Neural cell (in vitro differentiated cells): Measurements from ENCODE around the gene SMG1. TPM values are rescaled to one million over a fixed set of nuclear protein-coding genes. Genes with fewer than 3 reads are reported as not detected.

Experiments
- H2AFZ ChIP-seq: fragments of 200-600, 300-800 bp; sonication (generic), shearing (Covaris generic); 2 replicates; pipeline ENCODE4 v1.6.0; 2014; ENCODE audit warnings: low read depth, mild to moderate bottlenecking, antibody characterized with exemption, low read length, moderate library complexity
- H3F3A ChIP-seq: fragments of 200-600 bp; shearing (Covaris generic); 2 replicates; pipeline ENCODE4 v1.6.1; 2016; ENCODE audit warnings: mild to moderate bottlenecking, moderate library complexity, mixed read lengths, antibody characterized with exemption, low read length; ENCODE audit not compliant: insufficient read depth, poor library complexity, severe bottlenecking
- H3K27ac ChIP-seq: fragments of 200-600, 300-800 bp; sonication (generic), shearing (Covaris generic); 2 replicates; pipeline ENCODE4 v1.5.1; 2014; ENCODE audit warnings: mild to moderate bottlenecking, low read length, moderate library complexity
- H3K27me3 ChIP-seq: fragments of 300-800, 200-600 bp; sonication (generic), shearing (Covaris generic); 2 replicates; pipeline ENCODE4 v1.6.0; 2014; ENCODE audit warnings: mild to moderate bottlenecking, low read depth, low read length, moderate library complexity; ENCODE audit not compliant: insufficient read depth
- H3K36me3 ChIP-seq: fragments of 300-800, 200-600 bp; sonication (generic), shearing (Covaris generic); 2 replicates; pipeline ENCODE4 v1.5.1; 2014; ENCODE audit warnings: mild to moderate bottlenecking, antibody characterized with exemption, low read length, moderate library complexity; ENCODE audit not compliant: insufficient read depth
- H3K4me2 ChIP-seq: fragments of 300-800, 200-600 bp; sonication (generic), shearing (Covaris generic); 2 replicates; pipeline ENCODE4 v1.6.0; 2014; ENCODE audit warnings: mild to moderate bottlenecking, low read length
- H3K4me3 ChIP-seq: fragments of 300-800, 200-600 bp; sonication (generic), shearing (Covaris generic); 2 replicates; pipeline ENCODE4 v1.5.1; 2014; ENCODE audit warnings: mild to moderate bottlenecking, low read length, moderate library complexity
- H3K79me2 ChIP-seq: fragments of 200-600 bp; shearing (Covaris generic); replicated peaks from 2 replicates; pipeline ENCODE4 v1.6.0; 2014; ENCODE audit warnings: mild to moderate bottlenecking, low read length, moderate library complexity; ENCODE audit not compliant: insufficient read depth
- H3K9ac ChIP-seq: fragments of 300-800, 200-600 bp; sonication (generic), shearing (Covaris generic); 2 replicates; pipeline ENCODE4 v1.6.1; 2016; ENCODE audit warnings: mild to moderate bottlenecking, low read length, mixed read lengths
- H3K9me2 ChIP-seq: fragments of 200-600 bp; shearing (Covaris generic); 2 replicates; pipeline ENCODE4 v1.6.1; 2016; ENCODE audit warnings: mild to moderate bottlenecking, low read length, mixed read lengths; ENCODE audit not compliant: insufficient read depth
- H3K9me3 ChIP-seq: fragments of 200-600, 300-800 bp; sonication (generic), shearing (Covaris generic); 2 replicates; pipeline ENCODE4 v1.6.1; 2016; ENCODE audit warnings: mild to moderate bottlenecking, mixed run types, low read length, moderate library complexity, mixed read lengths
- H4K20me1 ChIP-seq: fragments of 200-600 bp; shearing (Covaris generic); 2 replicates; pipeline ENCODE4 v1.6.1; 2016; ENCODE audit warnings: mild to moderate bottlenecking, mixed run types; ENCODE audit not compliant: insufficient read depth
- CTCF ChIP-seq: fragments of 450-650 bp; IDR thresholded peaks from 2 replicates; pipeline ENCODE4 v1.5.1; 2014; ENCODE audit warnings: antibody characterized with exemption, mild to moderate bottlenecking, moderate library complexity; ENCODE audit not compliant: poor library complexity, severe bottlenecking
- EP300 ChIP-seq: fragments of 450-650 bp; conservative IDR thresholded peaks from 2 replicates; pipeline ENCODE4 v1.6.1; 2014; ENCODE audit warnings: antibody characterized with exemption, mild to moderate bottlenecking, moderate library complexity; ENCODE audit not compliant: poor library complexity, severe bottlenecking
- EZH2 ChIP-seq: fragments of 200-600, 300-800 bp; shearing (Covaris generic), sonication (generic); IDR thresholded peaks from 2 replicates; pipeline ENCODE4 v1.6.1; 2014; ENCODE audit warnings: antibody characterized with exemption, low read length, borderline replicate concordance, mild to moderate bottlenecking; ENCODE audit not compliant: insufficient read depth, poor library complexity, severe bottlenecking
- MXI1 ChIP-seq: fragments of 450-650 bp; conservative IDR thresholded peaks from 2 replicates; pipeline ENCODE4 v1.6.1; 2014; ENCODE audit warnings: antibody characterized with exemption, mild to moderate bottlenecking; ENCODE audit not compliant: poor library complexity, severe bottlenecking
- POLR2AphosphoS5 ChIP-seq: IDR thresholded peaks from 2 replicates; pipeline ENCODE4 v1.6.1; 2012
- RAD21 ChIP-seq: fragments of 450-650 bp; conservative IDR thresholded peaks from 2 replicates; pipeline ENCODE4 v1.6.1; 2014; ENCODE audit warnings: antibody characterized with exemption, mild to moderate bottlenecking, moderate library complexity
- SMC3 ChIP-seq: fragments of 450-650 bp; conservative IDR thresholded peaks from 2 replicates; pipeline ENCODE4 v1.6.1; 2014; ENCODE audit warnings: antibody characterized with exemption, mild to moderate bottlenecking, moderate library complexity; ENCODE audit not compliant: poor library complexity
- TAF1 ChIP-seq: IDR thresholded peaks from 2 replicates; pipeline ENCODE4 v1.6.1; 2012; ENCODE audit warnings: low read depth
- polyA plus RNA-seq: library from polyadenylated mRNA; depleted of rRNA; stranded (reverse); fragments of >200 nt; gene quantifications from 2 replicates; pipeline ENCODE4 v1.2.3, GENCODE V29; 2014
- TF ChIP-seq, protein P1 (sequence below): IDR thresholded peaks from 2 replicates; pipeline ENCODE4 v1.6.1; 2012; ENCODE audit warnings: borderline replicate concordance

Gene SMG1
- polyA plus RNA-seq, 1 donor from 2014 or later, result 26.3 TPM

GRCh38 chr16:18966791-18967190 is 40.6 kb upstream of the SMG1 start:
- H3F3A ChIP-seq, result no peaks in the 10 kb centered on the region
- no peaks in the 10 kb centered on the region for H4K20me1 ChIP-seq
- H3K36me3 ChIP-seq, result no peaks in the 10 kb centered on the region
- no peaks in the 10 kb centered on the region for H3K27me3 ChIP-seq
- H3K27ac ChIP-seq, result no peak overlapping the region
- H3K4me2 ChIP-seq, result no peak overlapping the region
- TF ChIP-seq SMC3 (no peak), MXI1 (no peak), EZH2 (no peak), TAF1 (no peak)
- no peaks in the 10 kb centered on the region for H3K9me3 ChIP-seq
- no peak overlapping the region for H3K4me3 ChIP-seq
- no peak overlapping the region for H2AFZ ChIP-seq
- H3K9me2 ChIP-seq, result no peaks in the 10 kb centered on the region
- H3K9ac ChIP-seq, result no peak overlapping the region
- no peaks in the 10 kb centered on the region for H3K79me2 ChIP-seq

DNA sequence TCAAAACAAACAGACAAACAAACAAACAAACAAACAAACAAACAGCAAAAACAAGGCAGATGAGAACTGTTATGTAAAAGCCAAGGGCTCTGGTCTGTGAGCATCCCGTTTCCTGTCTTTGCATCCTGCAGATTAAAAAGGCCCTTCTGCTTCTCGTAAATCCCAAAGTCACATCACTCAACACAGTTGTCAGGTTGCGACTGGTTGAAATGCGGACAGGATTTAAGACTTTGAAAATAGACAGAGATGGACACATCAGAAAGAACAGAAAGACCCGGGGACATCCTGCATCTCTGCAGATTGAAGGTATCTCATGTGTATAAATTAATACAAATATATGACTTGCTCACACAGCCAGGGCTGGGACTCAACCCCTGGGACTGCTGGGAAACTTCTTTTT is 39.3 kb upstream of the SMG1 start:
- TF ChIP-seq POLR2AphosphoS5 (no peak), CTCF (no peak), SMC3 (no peak), EP300 (no peak), EZH2 (no peak), TAF1 (no peak), MXI1 (no peak), RAD21 (no peak)
- TF ChIP-seq, protein P1, sequence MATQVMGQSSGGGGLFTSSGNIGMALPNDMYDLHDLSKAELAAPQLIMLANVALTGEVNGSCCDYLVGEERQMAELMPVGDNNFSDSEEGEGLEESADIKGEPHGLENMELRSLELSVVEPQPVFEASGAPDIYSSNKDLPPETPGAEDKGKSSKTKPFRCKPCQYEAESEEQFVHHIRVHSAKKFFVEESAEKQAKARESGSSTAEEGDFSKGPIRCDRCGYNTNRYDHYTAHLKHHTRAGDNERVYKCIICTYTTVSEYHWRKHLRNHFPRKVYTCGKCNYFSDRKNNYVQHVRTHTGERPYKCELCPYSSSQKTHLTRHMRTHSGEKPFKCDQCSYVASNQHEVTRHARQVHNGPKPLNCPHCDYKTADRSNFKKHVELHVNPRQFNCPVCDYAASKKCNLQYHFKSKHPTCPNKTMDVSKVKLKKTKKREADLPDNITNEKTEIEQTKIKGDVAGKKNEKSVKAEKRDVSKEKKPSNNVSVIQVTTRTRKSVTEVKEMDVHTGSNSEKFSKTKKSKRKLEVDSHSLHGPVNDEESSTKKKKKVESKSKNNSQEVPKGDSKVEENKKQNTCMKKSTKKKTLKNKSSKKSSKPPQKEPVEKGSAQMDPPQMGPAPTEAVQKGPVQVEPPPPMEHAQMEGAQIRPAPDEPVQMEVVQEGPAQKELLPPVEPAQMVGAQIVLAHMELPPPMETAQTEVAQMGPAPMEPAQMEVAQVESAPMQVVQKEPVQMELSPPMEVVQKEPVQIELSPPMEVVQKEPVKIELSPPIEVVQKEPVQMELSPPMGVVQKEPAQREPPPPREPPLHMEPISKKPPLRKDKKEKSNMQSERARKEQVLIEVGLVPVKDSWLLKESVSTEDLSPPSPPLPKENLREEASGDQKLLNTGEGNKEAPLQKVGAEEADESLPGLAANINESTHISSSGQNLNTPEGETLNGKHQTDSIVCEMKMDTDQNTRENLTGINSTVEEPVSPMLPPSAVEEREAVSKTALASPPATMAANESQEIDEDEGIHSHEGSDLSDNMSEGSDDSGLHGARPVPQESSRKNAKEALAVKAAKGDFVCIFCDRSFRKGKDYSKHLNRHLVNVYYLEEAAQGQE, result no peak
- Histone ChIP-seq H3K27ac (no peak overlapping the region), H3K79me2 (no peaks in the 10 kb centered on the region), H3K9me3 (no peaks in the 10 kb centered on the region), H3K36me3 (no peaks in the 10 kb centered on the region), H3K4me2 (no peak overlapping the region), H3K9me2 (no peaks in the 10 kb centered on the region), H3F3A (no peaks in the 10 kb centered on the region), H3K4me3 (no peak overlapping the region), H2AFZ (no peak overlapping the region), H3K27me3 (no peaks in the 10 kb centered on the region), H3K9ac (no peak overlapping the region), H4K20me1 (no peaks in the 10 kb centered on the region)
